ENCODE results near the gene EPS15.
"Not testable (repeated sequence)": the region's sequence is repeated elsewhere in the genome, so short reads cannot be mapped to it uniquely, and the experiment has no call there.

The EPS15 gene

DNA sequence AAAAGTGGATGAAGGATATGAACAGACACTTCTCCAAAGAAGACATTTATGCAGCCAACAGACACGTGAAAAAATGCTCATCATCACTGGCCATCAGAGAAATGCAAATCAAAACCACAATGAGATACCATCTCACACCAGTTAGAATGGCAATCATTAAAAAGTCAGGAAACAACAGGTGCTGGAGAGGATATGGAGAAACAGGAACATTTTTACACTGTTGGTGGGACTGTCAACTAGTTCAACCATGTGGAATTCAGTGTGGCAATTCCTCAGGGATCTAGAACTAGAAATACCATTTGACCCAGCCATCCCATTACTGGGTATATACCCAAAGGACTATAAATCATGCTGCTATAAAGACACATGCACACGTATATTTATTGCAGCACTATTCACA lies 128.4 kb downstream of the EPS15 start:
- DNase-seq: not testable (repeated sequence)

DNA sequence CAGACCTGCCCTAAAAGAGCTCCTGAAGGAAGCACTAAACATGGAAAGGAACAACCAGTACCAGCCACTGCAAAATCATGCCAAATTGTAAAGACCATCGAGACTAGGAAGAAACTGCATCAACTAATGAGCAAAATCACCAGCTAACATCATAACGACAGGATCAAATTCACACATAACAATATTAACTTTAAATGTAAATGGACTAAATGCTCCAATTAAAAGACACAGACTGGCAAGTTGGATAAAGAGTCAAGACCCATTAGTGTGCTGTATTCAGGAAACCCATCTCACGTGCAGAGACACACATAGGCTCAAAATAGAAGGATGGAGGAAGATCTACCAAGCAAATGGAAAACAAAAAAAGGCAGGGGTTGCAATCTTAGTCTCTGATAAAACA lies 131.8 kb downstream of the EPS15 start:
- DNase-seq: not testable (repeated sequence)

DNA sequence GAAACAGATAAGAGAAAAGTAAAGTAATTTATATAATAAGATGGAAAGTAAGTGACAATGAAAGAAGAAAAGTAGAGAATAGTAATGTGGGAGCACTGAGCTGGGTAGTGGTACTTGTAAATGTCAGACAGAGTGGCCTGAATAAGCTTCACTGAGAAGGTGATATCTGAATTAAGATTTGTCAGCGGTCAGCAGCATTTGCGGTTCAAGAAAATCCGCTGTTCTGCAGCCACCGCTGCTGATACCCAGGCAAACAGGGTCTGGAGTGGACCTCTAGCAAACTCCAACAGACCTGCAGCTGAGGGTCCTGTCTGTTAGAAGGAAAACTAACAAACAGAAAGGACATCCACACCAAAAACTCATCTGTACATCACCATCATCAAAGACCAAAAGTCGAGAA lies 132.8 kb downstream of the EPS15 start:
- not testable (repeated sequence) for DNase-seq

DNA sequence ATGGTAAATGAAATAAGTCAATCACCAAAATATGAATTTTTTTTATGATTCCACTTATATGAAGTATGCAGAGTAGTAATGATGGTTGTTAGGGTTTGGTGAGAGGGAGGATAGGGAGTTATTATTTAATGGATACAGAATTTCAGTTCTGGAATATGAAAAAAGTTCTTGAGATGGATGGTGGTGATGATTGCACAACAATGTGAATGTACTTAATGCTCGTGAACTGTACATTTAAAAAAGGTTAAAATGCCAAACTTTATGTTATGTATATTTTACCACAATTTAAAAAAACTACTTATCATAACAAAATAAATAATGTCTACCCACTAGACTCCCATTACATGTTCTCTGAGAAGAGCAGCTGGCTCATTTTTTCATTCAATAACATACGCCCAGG lies 133.3 kb downstream of the EPS15 start:
- no peak for DNase-seq

DNA sequence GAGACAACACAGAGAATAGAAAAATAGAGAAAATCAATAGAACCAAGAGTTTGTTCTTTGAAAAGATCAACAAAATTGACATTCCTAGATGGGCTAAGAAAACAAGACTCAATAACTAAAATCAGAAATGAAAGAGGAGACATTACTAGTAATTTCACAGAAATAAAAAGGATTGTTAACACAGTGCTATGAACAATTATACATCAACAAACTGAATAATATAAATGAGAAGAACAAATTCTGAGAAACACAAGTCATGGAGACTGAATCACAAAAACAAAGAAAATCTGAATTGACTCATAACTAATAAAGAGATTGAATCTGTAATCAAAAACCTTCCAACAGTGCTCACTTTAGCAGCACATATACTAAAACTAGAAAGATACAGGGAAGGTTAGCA lies 137.1 kb downstream of the EPS15 start:
- no peak for DNase-seq

DNA sequence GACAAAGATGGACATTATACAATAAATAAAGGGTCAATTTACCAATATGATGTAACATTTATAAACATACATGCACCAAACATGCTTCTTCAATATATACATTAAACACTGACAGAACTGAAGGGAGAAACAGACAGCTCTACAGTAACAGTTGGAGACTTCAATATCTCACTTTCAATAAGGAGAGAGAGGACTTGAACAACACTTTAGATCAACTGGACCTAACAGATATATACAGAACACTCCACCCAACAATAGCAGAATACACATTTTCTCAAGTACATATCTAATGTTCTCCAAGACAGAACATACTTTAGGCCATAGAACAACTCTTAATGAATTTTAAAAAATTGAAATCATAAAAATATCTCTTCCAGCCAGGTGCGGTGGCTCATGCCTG lies 138.1 kb downstream of the EPS15 start:
- DNase-seq: no peak

DNA sequence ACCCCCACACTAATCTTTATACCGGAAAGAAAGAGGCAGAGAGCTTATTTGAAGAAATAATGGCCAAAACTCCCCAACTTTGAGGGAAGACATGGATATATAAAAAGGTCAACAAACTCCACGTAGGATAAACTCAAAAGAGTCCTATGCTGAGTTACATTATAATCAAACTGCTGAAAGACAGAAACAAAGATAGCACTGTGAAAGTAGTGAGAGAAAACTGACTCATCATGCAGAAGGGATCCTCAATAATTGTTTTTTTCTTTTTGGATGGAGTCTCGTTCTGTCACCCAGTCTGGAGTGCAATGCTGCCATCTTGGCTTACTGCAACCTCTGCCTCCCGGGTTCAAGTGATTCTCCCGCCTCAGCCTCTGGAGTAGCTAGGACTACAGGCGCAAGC lies 140.2 kb downstream of the EPS15 start:
- DNase-seq: no peak

DNA sequence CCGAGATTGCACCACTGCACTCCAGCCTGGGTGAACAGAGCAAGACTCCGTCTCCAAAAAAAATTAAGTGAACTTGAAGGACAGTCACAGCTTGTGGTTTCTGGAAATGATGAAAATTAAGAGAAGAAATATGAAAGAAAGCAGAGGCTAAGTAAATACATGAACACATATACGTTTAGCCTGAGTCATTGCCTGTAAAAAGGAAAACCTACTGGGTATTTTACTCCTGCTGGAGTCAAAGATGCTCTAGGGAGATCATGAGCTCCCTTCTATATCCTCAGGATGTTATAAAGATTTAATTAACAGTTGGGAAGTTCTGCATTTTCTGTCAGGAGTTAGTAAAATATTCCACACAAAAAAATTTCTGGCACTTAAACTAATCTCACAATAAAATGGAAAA lies 145.2 kb downstream of the EPS15 start:
- DNase-seq: no peak

DNA sequence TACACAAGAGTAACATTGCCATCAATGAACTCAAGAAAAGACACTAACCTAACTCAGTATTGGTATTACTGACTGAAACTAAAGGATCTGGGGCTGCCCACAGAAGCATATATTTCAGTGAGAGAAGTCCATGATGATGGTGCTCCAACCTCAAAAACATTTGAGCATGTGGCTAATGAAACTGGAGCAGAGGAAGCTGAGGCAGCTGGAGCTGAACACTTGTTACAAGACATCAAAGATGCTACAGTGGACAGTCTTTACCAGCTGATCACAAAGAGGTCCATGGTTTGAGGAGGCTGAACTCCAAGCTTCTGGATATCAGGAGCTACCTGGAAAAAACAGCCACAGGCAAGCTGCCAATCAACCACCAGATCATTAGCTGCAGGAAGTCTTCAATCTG lies 146.5 kb downstream of the EPS15 start:
- DNase-seq: peak in 1 of 58 donors; percentile 1

DNA sequence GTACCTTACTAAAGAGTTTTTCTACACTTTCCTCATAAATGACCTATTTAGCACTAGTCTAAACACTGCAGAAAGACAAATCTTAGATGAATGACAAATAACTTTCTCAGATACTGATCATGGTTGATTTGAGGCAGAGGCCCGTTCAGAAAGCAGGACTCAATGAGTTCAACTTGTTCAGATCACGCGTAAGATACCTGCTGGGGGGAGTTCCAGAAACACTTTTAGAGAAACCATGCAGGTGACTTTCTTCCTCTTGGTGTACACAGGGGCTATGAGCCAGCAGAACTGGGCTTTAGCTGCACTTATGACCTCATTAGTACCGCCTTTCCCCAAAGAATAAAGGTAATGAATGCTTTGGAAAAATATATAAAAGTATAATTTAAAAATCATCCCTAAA lies 149.9 kb downstream of the EPS15 start:
- no peak for DNase-seq

DNA sequence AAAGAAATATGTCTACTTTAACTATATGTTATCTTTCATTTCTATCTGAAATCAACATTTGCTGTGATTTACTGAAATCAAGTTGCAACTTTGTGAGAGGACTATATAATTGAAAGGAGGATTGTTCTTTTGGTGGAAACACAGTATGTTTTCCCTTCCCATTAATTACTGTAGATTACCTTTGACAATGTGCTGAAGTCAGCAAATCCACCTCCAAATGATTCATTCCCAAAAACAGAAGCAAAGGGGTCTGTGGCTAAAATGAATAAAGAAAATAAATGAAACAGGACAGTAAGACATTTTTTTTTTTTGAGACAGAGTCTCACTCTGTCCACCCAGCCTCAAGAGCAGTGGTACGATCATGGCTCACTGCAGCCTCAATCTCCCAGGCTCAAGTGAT lies 153.3 kb downstream of the EPS15 start:
- DNase-seq: no peak

DNA sequence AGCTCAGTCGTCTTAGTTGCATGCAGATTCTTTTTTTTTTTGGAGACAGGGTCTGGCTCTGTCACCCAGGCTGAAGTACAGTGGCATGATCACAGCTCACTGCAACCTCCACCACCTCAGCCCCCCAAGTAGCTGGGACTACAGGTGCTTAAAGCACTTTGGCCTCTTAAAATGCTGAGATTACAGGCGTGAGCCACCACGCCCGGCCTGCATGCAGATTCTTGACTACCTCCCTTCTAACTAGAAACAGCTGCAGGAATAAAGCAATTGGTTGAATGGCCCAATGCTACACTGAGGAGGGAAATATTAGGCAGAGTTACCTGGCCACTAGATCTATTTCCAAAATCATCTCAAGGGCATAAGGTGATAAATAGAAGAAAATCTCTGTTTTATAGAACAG lies 159.2 kb downstream of the EPS15 start:
- no peak for DNase-seq

DNA sequence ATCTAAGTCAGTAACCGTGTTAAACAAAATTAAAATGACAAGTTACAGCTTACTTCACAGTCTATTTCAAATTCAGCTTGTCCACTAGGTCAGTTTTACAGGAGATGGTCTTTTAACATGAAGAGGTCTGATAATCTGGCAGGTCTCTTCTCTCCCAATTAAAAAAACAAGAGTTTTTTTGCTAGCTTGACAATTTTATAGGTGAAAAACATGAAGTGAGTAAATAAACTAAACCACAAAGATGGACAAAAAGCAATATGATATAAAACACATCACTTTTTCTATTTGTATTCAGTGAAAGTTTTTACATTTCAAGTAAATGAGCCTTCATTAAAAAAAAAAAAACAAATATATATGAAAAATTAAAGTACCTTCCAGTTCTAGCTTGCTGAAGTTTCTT lies 163.7 kb downstream of the EPS15 start:
- no peak for DNase-seq

DNA sequence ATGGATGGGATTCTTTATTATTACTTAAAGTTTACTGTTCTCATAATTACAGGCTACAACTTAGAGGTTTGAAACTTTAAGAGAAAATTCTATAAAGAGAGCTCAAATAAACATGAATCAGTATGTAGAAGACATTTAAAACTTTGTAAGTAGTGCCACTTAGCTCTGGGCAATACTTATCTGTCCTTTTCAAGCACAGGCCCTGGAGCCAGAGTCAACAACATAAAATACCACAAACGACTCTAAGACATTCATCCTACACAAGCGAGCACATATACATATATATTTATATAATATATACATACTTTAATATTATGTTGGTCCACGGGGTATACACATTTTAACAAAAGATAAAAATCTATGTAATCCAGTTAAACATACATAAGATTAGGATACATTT lies 164.7 kb downstream of the EPS15 start:
- DNase-seq: no peak

DNA sequence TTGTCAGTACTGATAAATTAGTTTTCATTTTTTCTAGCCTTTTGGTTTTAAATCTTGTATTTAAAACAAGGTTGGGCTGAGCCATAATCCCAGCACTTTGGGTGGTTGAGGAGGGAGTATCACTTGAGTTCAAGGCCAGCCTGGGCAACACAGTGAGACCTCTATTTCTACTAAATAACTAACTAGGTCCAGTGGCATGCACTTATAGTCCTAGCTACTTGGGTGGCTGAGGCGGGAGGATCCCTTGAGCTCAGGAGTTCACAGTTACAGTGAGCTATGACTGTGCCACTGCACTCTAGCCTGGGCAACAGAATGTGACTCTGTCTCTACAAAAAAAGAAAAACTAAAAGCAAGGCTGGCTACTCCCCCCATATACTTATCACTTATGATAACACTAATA lies 167.2 kb downstream of the EPS15 start:
- no peak for DNase-seq

DNA sequence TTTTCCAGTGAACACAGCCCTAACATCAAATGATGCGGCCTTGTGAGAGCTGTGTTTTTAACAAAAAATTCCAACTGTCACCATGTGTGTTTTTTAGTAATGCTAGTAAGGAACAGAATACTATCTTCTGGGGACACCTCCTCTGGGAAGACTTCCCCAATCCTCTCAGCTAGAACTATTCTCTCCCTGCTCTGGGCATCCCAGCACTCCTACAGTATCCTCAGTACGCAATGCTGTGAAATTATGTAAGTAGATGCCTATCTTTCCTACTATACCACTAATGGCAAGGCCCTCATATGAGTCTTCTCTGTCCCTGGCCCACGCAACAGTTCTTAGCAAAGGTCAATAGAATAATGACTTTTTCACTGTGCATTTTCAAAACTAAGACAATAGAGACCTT lies 169.2 kb downstream of the EPS15 start:
- DNase-seq: no peak

DNA sequence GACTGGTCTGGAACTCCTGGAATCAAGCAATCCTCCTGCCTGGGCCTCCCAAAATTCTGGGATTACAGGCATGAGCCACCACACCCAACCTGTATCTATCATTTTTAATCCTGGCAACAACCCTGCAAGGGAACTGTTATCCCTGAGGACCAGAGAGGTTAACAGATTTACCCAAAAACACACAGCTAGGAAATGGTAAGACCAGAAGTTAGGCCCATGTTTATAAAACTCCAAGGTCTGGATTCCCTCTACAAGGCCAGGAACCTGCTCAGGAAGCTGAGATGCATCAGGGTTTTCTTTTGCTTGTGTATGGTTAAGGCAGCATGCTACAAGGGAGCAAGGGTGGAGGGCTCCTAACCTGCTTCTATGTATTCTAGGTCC lies 170.9 kb downstream of the EPS15 start:
- DNase-seq: no peak

DNA sequence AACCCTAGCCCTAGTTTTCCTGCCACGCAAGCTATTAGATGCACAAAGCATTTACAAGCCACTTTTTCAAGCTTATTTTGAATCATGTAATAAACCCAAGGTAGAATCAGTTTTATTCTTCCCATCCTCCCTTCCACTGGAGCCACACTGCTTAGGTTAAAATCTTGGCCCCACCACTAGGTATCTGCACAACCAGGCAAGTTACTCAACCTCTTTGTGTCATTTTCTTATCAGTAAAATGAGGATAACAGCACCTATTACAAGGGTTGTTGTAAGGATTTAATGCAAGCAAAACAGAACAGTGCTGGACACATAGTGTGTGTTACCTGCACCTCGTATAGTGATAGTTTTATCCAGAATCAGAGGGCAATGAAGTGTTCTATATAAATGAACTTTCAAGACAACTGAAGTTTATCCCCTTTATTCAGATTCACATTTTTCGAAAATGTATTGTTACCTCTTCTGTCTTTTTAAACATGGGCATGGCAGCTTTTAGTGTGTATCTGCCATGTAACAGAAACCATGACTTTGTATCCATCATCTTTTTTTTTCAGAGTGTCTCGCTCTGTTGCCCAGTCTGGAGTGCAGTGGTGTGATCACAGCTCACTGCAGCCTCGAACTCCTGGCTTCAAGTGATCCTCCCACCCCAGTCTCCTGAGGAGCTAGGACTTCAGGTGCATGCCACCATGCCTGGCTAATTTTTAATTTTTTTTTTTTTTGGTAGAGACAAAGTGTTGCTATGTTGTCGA lies 171.5 kb downstream of the EPS15 start:
- DNase-seq: no peak

DNA sequence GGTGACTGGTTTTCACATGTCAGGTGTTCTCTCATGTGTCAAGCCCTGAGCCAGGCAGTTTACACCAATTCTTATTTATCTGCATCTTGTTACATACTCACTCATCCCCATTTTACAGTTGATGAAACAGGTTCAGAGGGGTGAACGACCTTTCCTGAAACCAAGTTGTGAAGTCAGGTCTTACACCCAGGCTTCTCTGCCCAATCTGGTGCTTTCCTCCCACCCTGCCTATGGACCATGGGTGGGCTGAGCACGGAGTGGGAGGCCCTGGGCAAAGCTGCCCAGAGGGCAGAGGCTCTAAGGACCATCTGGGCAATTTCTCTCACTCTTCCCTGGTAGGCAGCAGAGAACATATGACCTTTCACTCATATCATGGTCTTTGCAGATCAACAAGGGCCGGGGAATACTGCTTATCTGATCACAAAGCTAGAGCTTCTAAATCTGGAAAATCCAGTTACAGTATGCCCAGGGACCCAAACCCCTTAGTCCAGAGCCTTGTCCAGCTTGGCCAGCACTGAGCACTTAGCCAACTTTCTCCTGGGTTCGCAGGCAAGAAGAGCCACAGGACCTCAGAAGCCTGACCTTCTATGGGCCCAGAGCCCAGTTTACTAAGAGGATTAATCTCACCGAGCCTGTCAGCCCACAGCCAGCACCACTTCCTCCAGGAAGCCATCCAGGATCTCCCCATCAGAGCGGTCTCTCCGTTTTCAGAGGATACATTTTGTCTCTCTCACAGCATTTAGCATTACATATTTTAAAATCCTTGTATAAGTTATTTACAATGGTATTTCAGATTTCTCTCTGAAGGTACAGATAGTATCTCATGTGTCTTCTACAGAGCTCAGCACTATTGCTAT lies 172.8 kb downstream of the EPS15 start:
- DNase-seq: no peak

DNA sequence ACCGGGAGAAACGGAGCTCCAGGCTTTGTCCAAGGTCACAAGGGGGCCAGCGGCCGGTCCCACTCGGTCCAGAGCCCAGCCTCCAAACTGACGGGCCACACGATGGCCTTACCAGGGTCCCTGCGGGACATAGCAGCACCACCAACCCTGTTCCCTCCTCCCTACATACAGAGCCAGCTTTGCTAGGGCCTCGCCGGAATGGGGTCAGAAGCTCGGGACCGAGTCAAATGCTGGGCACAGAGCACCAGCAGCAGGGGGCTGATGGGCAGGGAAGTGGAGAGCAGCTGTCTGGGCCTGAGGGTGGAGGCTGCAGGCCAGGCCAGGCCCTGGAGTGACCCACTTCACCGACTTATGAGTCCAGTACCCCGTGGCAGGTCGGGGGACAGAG lies 173.8 kb downstream of the EPS15 start:
- DNase-seq: no peak

DNA sequence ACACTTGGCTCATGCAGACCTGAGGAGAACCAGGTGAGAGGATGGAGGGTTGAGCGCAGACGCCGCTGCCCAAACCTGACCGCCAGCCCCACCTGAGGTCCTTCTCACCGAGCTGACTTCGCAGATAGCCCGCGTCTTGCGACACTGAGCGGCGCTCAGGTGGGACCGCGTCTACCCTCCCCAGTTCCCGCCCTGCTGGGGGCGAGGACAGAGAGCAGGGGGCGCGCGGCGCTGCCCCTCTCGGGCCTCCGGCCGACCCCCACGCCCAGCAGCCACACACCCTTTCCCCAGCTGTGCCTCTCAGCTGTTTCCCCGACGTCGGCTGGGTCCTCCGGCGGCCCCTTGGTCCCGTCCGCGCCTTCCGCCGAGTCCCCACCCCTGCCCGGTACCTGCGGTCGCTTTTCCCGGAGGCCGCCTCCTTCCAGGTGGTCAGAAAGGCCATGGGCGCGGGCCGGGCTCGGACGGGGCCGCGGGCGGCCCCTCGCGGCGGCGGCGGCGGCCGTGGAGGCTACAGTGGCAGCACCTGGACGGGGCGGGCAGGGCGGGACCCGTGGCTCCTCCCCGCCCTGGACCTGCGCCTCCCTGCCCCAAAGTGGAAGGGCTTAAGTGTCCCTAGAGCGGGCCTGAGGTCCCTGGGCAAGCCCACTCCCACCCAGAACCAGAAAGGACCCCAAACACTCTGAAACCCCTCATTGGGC lies 174.3 kb downstream of the EPS15 start:
- DNase-seq: no peak

DNA sequence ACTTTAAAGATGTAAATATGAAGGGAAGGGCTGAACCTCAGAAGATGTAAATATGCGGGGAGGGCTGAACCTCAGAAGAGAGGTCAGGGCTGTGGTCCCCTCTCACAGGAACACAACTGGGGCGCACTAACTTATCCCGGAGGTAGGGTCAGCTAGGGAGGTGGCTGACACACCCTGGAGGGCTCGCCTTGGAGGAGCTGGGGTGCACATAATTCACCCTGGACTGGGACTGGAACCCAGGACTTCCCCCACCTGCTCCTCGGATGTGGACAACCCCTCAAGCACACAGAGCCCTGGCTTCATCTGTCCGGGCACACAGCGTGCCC lies 174.8 kb downstream of the EPS15 start:
- no peak for DNase-seq

DNA sequence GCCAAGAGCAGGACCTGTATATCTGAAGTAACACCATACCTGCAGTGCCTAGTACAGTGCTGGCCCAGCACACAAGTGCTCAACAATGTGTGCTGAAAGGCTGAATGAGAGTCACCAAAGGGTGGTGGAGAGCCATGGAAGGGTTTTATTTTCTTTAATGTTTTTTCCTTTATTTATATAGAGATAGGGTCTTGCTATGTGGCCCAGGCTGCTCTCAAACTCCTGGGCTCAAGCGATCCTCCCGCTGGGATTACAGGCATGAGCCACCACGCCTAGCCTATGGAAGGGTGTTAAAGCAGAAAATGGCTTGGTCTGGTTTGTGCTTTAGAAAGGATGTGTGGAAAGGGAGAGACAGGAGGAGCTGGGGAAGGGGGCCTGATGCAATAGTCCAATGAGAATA lies 175.4 kb downstream of the EPS15 start:
- DNase-seq: no peak
